GM06990 (cell line): Measurements from ENCODE around the gene TMC2.

Source experiments
- DNase-seq: peaks from one replicate; pipeline ENCODE4 v3.0.0-alpha.2; 2011; ENCODE audit not compliant: insufficient read length; ENCODE audit errors: extremely low read depth
- H3K27me3 ChIP-seq: replicated peaks from 2 replicates; pipeline ENCODE4 v1.6.0; 2011; ENCODE audit warnings: low read length; ENCODE audit not compliant: control insufficient read depth, insufficient read depth
- H3K36me3 ChIP-seq: 2 replicates; pipeline ENCODE4 v1.5.1; 2011; ENCODE audit warnings: low read length; ENCODE audit not compliant: control insufficient read depth, insufficient read depth
- H3K4me3 ChIP-seq: replicated peaks from 2 replicates; pipeline ENCODE4 v1.5.1; 2011; ENCODE audit warnings: low read depth, mild to moderate bottlenecking, control low read depth, low read length
- TF ChIP-seq, protein P1 (sequence below): IDR thresholded peaks from 2 replicates; pipeline ENCODE4 v1.5.1; 2011; ENCODE audit warnings: low read length, control low read depth, mild to moderate bottlenecking, inconsistent platforms; ENCODE audit not compliant: insufficient read depth, poor library complexity, severe bottlenecking

Gene TMC2

DNA sequence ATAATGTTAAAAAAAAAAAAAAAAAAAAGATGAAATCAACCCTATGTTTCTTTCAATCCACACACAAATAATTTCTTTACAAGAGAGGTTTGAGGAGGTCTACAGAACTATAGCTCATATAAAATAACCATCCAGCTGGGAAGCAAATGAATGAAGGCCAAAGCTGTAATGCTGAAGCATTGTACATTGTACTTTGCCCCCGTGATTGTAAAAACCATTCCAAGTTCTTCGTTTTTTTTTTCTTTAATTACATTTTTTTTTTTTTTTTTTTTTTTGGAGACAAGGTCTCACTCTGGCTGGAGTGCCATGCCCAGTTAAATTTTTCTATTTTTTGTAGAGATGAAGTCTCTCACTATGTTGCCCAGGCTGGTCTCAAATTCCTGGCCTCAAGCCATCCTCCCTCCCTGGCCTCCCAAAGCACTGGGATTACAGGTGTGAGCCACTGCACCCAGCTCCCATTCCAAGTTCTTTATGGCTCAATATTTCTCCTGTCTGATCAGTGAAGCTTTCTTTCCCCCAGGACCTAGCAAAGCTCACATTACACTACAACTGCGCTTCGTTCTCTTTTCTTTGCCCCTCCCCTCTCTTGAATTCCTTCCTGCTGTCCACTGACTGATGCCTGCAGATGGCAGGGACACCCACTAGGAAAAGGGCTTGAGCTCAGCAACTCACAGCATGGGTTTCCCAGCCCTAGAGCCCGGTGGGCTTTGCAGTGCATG lies 63.1 kb downstream of the TMC2 start:
- Histone ChIP-seq H3K27me3 (no peaks in the 10 kb centered on the region), H3K36me3 (no peaks in the 10 kb centered on the region), H3K4me3 (no peak overlapping the region)
- TF ChIP-seq, protein P1, sequence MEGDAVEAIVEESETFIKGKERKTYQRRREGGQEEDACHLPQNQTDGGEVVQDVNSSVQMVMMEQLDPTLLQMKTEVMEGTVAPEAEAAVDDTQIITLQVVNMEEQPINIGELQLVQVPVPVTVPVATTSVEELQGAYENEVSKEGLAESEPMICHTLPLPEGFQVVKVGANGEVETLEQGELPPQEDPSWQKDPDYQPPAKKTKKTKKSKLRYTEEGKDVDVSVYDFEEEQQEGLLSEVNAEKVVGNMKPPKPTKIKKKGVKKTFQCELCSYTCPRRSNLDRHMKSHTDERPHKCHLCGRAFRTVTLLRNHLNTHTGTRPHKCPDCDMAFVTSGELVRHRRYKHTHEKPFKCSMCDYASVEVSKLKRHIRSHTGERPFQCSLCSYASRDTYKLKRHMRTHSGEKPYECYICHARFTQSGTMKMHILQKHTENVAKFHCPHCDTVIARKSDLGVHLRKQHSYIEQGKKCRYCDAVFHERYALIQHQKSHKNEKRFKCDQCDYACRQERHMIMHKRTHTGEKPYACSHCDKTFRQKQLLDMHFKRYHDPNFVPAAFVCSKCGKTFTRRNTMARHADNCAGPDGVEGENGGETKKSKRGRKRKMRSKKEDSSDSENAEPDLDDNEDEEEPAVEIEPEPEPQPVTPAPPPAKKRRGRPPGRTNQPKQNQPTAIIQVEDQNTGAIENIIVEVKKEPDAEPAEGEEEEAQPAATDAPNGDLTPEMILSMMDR: no peak
- no peak for DNase-seq

DNA sequence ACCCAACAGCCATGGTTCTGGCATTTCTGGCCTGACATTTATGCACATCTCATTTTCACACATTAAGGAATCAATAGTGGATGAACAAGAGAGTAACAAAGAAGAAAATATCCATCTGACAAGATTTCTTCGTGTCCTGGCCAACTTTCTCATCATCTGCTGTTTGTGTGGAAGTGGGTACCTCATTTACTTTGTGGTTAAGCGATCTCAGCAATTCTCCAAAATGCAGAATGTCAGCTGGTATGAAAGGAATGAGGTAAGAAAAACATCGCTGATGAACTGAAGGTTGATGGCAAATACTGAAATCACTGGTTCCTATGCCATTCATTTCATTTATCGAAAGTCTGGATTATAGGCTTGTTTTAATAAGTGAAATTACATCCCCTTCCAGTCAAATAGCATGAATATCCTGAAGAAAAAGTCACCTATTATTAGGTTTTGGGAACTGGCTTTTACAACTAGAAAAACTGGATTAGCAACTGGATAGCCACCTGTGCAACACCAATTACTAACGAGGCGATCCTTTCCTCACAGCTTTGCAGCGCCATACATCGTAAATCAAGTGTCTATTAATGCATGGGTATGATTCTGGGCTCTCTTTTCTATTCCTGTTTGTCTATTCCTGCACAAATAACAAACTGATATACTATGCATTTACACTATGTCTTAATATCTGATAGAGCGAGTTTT lies 65.8 kb downstream of the TMC2 start:
- no peak overlapping the region for H3K4me3 ChIP-seq
- H3K27me3 ChIP-seq: no peaks in the 10 kb centered on the region
- TF ChIP-seq, protein P1: no peak
- DNase-seq: no peak
- no peaks in the 10 kb centered on the region for H3K36me3 ChIP-seq

DNA sequence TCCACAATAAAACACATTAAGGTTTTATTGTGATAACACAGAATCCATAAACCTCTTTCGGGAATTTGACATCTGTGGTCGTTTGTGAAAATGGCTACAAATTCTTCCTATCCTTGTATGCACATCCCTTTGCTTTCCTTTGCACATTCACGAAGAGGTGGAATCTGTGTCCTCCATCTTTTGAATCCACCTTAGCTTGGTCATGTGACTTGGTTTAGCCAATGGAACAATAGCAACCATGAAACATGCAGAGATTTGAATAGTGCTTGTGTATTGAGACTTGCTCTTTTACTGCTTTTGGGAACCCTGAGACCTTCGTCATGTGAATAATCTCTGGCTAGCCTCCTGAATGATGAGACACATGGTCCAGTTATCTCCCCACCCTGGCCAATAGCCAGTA lies 66.4 kb downstream of the TMC2 start:
- TF ChIP-seq, protein P1: no peak
- Histone ChIP-seq H3K27me3 (no peaks in the 10 kb centered on the region), H3K4me3 (no peak overlapping the region), H3K36me3 (no peaks in the 10 kb centered on the region)
- no peak for DNase-seq

DNA sequence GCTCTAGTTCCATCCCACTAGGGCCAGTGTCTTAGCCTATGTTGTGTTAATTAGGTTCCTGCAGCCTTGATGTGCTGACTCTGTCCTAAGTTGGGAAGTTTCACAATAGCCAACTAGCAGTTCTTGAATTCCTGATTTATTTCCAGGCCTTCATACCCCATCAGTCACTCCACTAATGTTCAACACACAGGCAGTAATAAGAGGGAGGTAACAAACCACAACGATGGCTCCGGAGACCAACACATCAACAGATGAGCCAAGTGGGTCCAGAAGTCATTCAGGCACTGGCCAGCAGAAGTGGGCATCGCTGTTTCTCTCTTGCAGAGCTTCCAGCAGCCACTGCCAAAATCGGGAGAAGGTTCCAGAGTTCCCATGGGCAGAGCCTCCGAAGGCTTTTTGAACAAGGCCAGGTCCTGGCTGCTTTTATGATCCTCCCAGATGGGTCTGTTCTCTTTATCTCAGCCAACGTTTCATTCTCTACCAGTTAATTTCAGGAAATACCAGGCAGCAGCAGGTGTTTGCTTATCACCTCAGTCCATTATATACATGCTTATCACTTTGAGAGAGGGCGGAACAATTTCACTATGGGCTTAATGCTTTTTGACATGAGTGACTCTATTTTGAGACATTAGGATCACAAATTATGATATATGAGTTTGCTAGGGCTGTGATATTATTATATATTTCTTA lies 67.6 kb downstream of the TMC2 start:
- H3K36me3 ChIP-seq: no peaks in the 10 kb centered on the region
- TF ChIP-seq, protein P1: no peak
- no peak overlapping the region for H3K4me3 ChIP-seq
- no peak for DNase-seq
- H3K27me3 ChIP-seq: no peaks in the 10 kb centered on the region

DNA sequence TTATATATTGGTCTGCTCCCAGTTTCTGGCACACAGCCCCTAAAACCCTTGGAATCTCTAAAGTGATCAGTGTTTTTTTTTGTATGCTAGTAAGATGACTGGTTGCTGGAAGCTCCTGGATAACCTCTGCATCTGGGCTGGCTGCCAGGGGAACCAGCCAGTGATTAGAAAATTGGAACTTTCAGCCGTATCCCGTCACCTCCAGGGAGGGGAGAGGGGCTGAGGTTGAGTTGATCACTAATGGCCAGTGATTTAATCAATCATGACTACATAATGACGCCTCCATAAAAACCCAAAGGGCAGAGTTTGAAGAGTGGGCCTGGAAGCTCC lies 68.1 kb downstream of the TMC2 start:
- Histone ChIP-seq H3K4me3 (no peak overlapping the region), H3K27me3 (no peaks in the 10 kb centered on the region), H3K36me3 (no peaks in the 10 kb centered on the region)
- TF ChIP-seq, protein P1: no peak
- no peak for DNase-seq
